Fibroblast of gingiva (primary cell): ENCODE measurements around the gene SERINC5.
A peak's percentile ranks its signal among the peaks of the same experiment; 100 is the strongest.
"Not testable (repeated sequence)": the region's sequence is repeated elsewhere in the genome, so short reads cannot be mapped to it uniquely, and the experiment has no call there.

Source experiments
- DNase-seq: peaks from one replicate; pipeline ENCODE4 v3.0.0-alpha.2; 2011; ENCODE audit warnings: low read depth

Gene SERINC5

DNA sequence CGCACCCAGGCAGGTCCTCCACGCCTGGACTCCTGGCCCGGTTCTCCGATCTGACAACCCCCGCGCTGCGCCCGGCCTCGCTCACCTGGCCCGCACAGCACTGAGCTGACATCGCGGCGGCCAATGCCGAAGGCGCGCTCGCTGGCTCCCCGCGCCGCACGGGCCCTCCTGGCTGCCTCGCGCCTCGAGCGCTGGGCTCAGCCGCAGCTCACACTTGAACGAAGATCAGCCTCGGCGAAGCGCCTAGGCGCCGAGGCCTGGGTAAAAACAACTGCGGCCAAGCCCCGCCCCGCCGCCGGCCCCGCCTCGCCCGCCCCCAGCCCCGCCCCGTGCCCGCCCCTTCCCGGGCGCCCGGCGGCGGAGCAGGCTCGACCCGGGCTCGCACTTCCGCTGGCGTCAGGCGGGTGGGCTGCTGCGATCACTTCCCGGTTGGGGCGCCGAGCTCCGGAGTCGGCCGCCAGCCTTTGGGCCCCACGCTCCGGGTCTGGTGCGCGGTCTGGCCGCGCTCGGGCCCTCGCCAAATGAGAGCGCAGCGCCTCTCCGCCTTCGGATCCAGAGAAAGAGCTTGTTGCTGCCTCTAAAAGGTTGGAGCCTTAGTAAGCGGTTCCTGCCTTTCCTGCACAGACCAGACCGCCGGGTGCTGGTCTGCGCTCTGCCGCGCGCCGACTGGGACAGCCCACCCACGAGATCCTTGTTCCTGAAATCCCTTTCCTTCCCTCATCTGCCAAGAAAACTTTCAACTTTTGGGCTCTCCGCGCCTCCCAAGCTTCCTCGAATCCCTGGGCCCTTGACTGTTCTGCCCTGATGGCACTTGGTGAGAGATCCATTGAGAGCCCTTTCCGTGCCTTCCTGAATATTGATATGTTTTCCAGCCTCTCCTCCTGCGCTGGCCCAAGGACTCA lies at the start of gene SERINC5:
Gene SERINC5 (minus strand): TSS at position 238 of the 902 bp plus-strand sequence. CDS start 126 bp downstream, at position 112.
- DNase-seq = peak; percentile 78

DNA sequence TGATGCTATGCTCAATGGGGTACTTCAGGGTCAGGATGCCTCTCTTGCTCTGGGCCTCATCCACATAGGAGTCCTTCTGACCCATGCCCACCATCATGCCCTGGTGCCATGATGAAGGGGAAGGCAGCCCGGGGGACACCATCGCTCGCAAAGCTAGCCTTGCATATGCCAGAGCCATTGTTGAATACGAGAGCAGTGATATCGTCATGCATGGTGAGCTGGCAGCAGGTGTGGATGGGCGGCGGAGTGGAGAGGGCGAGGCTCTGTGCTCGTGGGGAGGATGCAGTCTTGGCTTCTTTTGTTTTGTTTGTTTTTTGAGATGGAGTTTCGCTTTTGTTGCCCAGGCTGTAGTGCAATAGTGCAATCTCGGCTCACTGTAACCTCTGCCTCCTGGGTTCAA lies 46.8 kb upstream of the SERINC5 start:
- DNase-seq = no peak

DNA sequence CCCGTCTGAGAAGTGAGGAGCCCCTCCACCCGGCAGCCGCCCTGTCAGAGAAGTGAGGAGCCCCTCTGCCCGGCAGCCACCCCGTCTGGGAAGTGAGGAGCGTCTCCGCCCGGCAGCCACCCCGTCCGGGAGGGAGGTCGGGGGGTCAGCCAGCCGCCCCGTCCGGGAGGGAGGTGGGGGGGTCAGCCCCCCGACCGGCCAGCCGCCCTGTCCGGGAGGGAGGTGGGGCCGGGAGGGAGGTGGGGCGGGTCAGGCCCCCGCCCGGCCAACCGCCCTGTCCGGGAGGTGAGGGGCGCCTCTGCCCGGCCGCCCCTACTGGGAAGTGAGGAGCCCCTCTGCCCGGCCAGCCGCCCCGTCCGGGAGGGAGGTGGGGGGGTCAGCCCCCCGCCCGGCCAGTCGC lies 45.5 kb upstream of the SERINC5 start:
- not testable (repeated sequence) for DNase-seq

DNA sequence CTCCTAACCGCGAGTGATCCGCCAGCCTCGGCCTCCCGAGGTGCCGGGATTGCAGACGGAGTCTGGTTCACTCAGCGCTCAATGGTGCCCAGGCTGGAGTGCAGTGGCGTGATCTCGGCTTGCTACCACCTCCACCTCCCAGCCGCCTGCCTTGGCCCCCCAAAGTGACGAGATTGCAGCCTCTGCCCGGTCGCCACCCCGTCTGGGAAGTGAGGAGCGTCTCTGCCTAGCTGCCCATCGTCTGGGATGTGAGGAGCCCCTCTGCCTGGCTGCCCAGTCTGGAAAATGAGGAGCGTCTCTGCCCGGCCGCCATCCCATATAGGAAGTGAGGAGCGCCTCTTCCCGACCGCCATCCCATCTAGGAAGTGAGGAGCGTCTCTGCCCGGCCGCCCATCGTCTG lies 44.9 kb upstream of the SERINC5 start:
- not testable (repeated sequence) for DNase-seq

DNA sequence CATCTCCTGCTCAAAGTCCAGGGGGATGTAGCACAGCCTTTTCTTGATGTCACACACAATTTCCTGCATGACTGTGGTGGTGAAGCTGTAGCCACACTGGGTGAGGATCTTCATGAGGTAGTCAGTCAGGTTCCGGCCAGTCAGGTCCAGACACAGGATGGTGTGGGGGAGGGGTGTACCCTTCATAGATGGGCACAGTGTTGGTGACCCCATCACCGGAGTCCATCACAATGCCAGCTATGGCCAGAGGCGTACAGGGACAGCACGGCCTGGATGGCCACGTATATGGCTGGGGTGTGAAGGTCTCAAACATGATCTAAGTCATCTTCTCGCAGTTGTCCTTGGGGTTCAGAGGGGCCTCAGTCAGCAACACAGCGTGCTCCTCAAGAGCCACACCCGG lies 44.3 kb upstream of the SERINC5 start:
- DNase-seq = no peak

DNA sequence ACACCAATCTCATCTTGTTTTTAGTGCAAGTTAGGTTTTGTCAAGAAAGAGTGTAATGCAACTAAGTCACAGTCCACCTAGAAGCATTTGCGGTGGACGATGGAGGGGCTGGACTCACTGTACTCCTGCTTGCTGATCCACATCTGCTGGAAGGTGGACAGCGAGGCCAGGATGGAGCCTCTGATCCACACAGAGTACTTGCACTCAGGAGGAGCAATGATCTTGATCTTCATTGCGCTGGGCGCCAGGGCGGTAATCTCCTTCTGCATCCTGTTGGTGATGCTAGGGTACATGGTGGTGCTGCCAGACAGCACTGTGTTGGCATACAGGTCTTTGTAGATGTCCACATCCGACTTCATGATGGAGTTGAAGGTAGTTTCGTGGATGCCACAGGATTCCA lies 43.8 kb upstream of the SERINC5 start:
- DNase-seq = no peak

DNA sequence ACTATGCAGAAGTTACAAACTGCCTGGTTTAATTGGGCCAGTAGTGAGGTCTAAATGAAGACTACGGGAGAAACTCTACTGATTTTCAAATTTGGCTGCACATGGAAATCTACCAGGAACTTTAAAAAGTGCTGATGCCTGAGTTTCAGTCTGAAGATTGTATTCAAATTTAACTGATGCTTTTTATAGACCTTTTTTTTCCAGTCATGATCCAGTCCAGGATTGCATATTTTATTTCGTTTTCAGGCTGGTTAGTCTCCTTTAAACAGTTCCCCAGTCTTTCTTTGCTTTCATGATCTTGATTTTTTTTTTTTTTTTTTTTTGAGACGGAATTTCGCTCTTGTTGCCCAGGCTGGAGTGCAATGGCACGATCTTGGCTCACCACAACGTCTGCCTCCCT lies 40.3 kb upstream of the SERINC5 start:
- no peak for DNase-seq

DNA sequence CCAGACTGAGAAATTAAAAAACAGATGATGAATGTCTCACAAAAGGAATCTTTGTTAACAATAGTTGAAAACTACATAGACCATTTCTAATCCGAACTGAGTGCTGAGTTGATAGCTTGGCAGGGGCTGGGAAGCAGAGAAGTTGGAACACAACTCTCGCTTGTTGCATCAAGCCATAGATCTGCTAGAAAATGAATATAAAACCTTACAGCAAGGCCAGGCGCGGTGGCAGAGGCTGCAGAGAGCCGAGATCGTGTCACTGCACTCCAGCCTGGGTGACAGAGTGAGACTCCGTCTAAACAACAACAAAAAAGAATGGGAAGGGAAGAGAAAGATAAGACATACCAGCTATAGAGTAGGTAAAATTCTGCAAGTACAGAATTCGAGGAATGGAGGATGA lies 35.9 kb upstream of the SERINC5 start:
- no peak for DNase-seq

DNA sequence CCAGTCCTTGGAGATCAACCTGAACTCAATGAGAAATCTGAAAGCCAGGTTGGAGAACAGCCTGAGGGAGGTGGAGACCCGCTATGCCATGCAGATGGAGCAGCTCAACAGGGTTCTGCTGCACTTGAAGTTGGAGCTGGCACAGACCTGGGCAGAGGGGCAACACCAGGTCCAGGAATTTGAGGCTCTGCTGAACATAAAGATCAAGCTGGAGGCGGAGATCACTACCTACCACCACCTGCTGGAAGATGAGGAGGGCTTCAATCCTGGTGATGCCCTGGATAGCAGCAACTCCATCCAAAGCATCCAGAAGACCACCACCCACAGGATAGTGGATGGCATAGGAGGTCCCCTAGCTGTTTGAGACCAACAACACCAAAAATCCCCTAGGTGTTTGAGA lies 33.5 kb upstream of the SERINC5 start:
- DNase-seq = no peak

DNA sequence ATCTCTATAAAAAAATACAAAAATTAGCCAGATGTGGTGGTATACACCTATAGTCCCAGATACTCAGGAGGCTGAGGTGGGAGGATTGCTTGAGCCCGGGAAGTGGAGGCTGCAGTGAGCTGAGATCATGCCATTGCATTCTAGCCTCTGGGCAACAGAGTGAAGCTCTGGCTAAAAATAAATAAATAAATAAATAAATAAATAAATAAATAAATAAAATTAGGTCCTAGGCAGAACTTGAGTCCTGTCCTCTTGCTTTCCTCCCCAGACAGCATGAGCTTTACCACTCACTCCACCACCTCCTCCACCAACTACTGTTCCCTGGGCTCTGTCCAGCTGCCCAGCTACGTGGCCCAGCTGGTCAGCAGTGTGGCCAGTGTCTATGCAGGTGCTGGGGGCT lies 32.3 kb upstream of the SERINC5 start:
- no peak for DNase-seq

DNA sequence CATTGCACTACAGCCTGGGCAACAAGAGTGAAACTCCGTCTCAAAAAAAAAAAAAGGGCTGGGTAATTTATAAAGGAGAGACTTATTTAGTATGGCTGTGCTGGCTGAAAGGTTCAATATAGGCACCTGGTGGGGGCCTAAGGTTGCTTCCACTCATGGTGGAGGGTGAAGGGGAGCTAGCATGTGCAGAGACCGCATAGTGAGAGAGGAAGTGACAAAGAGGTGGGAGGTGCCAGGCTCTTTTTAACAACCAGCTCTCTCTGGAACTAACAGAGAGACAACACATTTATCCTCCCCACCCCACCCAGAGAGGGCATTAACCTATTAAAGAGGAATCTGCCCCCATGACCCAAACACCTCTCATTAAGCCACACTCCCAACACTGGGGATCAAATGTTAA lies 28.9 kb upstream of the SERINC5 start:
- no peak for DNase-seq

DNA sequence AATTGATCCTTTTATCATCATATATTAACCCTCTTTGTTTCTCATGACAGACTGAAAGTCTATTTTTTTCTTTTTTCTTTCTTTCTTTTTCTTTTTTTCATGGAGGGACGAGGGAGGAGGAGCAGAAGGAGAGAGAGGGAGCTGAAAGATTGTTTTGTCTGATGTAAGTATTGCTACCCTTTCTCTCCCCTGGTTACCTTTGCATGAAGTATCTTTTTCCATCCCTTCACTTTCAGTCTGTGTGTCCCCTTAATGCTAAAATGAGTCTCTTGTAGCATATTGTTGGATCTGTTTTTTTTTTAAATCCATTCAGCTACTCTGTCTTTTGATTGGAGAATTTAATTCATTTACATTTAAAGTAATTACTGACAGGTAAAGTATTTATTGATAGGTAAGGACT lies 27.5 kb upstream of the SERINC5 start:
- DNase-seq = no peak

DNA sequence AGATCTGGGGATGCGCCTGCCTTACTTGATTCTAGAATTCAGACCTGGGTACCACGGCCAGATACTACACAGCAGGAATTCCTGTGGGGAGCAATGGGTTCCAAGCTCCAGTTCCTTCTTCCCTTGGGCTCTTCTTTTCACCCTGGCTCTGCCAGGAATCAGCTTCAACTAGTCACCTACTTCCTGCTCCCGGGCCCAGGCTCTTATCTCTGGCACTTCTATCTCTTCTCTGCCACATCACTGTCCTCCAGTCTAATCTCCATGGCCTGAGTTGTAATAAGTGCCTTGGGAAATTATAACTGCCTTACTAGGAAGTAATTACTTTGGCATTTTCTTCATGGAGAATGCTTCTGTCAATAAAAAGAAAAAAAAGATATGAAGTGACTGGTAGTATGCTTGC lies 26.2 kb upstream of the SERINC5 start:
- no peak for DNase-seq

DNA sequence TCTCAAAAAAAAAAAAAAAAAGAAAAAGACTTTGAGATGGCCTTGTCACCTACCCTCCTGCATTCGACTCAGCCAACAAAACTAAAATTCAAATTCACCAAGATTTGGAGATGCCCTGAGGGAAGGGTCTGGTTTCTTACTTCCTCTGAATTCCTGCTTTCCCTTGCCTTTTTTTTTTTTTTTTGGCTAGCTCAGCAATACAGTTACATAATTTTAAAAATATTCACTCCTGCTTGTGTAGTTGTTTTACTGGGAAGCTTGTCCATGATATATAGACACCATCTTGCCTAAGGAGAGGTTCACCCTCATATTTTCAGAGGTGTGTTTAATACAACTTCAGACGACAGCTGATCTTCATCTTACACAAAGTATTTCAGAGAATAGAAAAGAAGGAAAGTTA lies 21.3 kb upstream of the SERINC5 start:
- DNase-seq = no peak

DNA sequence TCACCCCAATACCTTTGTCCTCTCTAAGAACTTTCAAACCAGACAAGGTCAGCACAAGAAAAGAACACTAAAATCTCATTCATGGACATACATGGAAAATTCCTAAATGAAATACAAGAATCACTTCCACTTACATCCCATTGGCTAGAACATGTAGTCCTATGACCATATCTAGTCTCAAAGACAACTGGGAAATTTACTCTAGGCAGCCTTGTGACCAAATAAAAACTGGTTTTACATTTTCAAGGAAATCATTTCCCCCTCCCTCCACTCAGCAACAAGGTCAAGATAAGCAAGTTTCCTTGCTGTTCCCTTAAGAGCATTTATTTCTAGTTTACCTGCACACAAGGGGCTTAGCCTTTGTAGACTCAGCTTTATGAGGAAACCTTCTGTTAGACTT lies 20.3 kb upstream of the SERINC5 start:
- no peak for DNase-seq

DNA sequence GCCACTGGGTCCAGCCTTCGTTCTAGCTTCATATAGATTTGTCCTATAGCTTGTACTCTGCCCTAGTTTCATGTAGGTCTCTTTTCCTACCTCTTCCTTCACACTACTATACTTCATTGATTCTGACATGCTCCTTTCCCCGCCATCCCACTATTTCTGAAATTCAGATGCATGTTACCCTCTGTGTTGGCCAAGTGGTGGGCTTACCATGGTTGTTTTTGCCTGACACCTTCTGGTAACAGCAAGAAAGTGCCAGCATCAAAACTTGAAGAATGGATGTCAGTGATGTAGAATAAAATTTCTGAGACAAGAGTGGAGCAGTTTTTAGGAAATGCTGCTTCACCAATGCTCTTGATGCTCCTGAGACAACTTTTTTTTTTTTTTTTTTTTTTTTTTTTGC lies 19.5 kb upstream of the SERINC5 start:
- DNase-seq = peak; percentile 28

DNA sequence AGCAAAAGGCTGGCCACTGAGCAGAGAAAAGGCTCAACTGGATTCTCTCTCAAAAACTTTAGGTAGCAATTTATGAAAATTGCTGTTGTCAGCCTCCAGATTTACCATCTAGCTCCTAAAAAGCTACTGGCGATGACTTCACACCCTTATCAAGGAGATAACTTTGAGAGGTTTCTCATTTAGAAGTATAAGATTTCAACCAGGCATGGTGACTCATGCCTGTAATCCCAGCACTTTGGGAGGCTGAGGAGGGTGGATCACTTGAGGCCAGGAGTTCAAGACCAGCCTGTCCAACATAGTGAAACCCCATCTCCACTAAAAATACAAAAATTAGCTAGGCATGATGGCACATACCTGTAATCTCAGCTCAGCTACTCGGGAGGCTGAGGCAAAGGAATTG lies 14.7 kb upstream of the SERINC5 start:
- not testable (repeated sequence) for DNase-seq

DNA sequence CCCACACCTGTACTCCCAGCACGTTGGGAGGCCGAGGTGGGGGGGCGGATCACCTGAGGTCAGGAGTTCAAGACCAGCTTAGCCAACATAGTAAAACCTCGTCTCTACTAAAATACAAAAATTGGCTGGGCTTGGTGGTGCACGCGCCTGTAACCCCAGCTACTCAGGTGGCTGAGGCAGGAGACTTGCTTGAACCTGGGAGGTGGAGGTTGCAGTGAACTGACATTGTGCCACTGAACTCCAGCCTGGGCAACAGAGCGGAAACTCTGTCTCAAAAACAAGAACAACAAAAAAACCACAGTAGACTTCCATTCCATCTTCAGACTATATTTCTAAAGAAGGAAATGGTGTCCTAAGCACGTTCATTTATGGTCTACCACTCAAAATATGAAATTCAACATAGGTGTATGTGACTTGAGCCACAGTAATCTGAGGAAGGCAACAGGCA lies 14.2 kb upstream of the SERINC5 start:
- no peak for DNase-seq

DNA sequence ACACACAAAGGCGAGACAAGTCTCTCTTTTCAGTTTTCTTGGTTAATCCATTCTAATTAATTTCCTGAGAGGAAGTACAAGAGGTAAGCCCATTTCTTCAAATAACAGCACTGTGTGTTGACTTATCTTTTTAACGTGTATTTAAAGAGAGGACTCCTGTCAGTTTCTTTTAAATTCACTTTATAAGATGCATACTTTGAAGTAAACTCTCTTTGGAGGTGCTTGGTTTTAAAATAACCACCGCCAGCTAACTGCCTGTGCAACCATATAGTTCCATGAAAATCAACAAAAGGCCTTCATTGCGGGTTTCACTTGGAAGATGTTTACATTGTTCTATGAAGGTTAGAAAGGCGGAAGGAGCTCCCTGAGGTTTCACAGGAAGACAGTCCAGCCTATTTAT lies 13.1 kb upstream of the SERINC5 start:
- no peak for DNase-seq

DNA sequence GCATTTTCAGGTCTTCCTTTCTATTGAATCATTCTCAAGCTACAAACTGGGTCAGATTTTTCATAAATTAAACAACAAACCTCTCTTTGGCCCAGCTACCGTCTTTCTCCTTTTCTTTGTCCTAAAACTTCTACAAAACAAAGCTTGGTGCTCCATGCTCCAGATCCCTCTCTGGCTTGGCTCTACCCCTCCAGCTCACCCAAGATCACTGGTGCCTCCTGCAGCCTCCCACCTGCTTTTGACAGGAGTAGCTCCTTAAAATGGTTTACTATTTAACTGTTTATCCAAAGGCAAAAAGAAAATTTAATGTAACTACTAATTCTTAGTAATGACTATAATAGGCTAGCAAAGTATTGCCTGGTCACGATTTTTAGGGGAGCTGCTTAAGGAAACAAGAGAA lies 10.7 kb upstream of the SERINC5 start:
- DNase-seq = no peak

DNA sequence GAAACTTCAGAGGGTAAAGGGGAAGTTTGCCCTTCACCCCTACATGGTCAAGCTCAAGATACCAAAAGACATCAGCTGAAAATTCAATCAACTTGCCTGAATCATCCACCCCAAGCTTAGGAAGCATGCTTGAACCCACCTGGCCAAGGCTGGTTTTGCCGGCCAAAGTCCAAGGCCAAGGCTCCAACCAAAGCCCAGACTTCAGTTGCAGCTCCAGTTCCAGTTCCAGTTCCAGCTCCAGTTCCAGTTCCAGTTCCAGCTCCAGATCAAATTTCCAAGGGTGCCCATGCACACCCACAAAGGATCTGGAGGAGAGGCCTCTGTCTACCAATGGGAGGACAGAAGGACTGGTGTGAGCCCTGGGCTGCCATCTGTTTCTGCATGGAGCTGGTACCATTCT lies 4.6 kb upstream of the SERINC5 start:
- no peak for DNase-seq

DNA sequence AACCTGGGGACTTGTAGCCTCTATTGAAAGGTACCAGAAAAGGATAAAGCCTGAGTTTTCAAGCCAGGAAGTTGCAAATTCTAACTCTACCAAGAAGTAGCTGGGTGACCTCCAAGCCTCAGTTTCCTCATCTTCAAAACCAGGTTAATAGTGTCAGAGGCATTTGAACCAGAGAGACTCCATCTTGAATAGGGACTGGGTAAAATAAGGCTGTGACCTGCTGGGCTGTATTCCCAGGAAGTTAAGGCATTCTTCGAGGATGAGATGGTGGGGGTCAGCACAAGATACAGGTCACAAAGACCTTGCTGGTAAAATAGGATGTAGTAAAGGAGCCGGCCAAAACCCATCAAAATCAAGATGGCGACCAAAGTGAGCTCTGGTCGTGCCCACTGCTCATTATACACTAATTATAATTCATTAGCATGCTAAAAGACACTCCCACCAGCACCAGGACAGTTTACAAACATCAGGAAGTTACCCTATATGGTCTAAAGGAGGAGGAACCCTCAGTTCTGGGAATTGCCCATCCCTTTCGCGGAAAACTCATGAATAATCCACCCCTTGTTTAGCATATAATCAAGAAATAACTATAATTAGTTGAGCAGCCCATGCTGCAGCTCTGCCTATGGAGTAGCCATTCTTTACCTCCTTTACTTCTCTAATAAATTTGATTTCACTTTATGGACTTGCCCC lies 3.8 kb upstream of the SERINC5 start:
- DNase-seq = no peak

DNA sequence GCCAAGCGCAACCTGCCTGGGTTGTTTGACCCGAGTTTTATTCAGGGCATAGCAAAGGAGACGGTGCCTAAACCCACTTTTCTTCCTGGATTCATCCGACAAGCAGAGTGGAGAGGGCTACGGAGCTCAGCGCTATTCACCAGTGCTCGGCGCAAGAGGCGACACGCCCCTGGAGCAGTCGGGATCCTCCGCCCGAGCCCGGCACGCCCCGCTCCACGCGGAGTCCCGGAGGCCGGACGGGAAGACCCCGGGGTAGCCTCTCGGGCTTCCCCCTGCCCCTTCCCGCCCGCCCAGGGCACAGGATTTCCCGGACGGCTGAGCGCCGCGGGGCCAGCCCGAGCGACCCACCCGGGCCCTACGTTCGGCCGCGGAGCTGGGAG lies 427 bp downstream of the SERINC5 start:
- DNase-seq = peak; percentile 49
